GM19193 (cell line): ENCODE data around the gene SLC25A12.

Experiments
- POLR2A ChIP-seq: IDR thresholded peaks from 4 replicates; pipeline ENCODE4 v1.6.1; 2011; ENCODE audit not compliant: insufficient read depth, insufficient read length; ENCODE audit errors: extremely low read depth

Gene SLC25A12

DNA sequence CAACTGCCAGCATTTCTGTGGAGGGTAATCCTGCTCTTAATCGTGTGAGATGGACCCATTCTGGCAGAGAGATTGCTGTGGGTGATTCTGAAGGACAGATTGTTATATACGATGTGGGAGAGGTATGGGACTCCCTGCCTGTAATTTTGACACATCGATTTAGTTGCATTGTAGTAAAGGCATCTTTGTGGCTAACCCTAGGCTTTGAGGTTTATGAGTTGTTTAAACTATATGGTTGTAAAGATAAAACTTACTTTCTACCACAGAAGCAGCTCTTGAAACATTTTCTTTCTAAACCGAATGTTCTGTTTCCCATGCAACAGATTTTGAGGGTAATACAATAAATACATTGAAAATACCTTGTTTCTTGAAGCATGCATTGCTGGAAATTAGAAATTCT is 148.2 kb downstream of the SLC25A12 start:
- no peak for TF ChIP-seq POLR2A

- TF ChIP-seq POLR2A = no peak
Observed at GRCh38 chr2:171745141-171745540, 148.9 kb downstream of the SLC25A12 start.

DNA sequence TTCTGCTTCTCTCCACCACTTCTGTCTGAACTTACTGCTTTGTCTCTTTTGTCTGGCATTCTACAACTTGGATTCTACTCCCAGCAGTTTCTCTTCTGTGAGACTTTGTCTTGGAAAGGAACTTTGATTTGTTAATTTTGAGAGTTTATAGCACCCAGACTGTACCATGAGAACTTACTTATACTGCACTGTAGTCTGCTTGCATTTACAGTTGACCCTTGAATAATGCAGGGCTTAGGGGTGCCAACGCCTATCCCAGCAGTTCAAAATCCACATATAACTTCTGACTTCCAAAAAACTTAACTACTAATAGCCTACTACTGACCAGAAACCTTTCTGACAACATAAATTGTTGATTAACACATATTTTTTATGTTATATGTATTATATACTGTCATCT is 151.3 kb downstream of the SLC25A12 start:
- TF ChIP-seq POLR2A = no peak

- TF ChIP-seq POLR2A = no peak
Observed at GRCh38 chr2:171741189-171741588, 152.9 kb downstream of the SLC25A12 start.

DNA sequence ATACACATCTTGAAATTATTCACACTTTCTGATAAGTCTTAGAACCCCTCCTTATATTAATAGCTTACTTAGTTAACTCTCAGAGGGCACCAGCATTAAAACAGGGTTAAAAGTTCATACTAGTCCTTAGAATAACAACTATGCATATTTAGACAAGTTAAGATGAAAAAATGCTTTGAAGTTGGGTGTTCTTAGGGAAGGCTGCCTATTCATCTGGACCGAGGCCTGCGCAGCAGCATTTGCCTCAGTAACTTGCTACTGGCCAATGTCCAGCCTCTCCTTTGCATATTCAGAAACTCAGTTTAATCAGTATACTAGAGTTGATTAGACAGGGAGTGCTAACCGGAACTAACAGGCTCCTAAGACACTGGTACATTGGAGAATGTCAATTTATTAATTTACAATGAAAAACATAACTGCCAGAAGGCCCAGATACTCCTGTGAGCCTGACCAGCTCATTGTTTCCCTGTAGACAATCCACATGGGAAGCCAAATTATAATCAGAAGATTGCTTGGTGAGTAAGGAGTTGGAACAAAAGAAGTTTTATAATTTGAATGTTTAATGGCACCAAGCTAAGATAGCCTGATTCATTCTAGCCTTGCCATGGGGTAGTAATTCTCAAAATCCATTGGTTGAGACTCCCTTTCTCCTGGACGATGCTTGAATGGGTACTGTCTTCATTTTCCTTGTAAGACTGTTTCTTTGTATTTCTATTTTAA is 157.9 kb downstream of the SLC25A12 start:
- no peak for TF ChIP-seq POLR2A
